K562 (cell line): ENCODE results near the gene MACROD2.

Experiments used
- ARNT ChIP-seq, 2 experiments: fragments of 450-650 bp; IDR thresholded peaks; 2 replicates each; pipeline ENCODE4 v1.6.1; 2016; ENCODE audit warnings: mild to moderate bottlenecking in 1 of 2
- ATF7 ChIP-seq: fragments of 450-650 bp; IDR thresholded peaks from 2 replicates; pipeline ENCODE4 v1.7.1; 2014; ENCODE audit warnings: mild to moderate bottlenecking, moderate library complexity
- BHLHE40 ChIP-seq: IDR thresholded peaks from 2 replicates; pipeline ENCODE4 v1.6.1; 2011; ENCODE audit warnings: low read length, improper control_type of control experiment
- CTCF ChIP-seq, 3 experiments: IDR thresholded peaks in 2 of 3; conservative IDR thresholded peaks in 1 of 3; 2 replicates each; pipeline ENCODE4 v1.5.1; 2011 to 2012; ENCODE audit warnings: low read length in 3 of 3, mild to moderate bottlenecking in 3 of 3, control low read depth in 2 of 3, improper control_type of control experiment in 1 of 3, inconsistent platforms in 1 of 3, low read depth in 1 of 3, mixed read lengths in 1 of 3, moderate library complexity in 1 of 3; ENCODE audit not compliant: insufficient read depth in 2 of 3
- GABPB1 ChIP-seq: sonication (generic); formaldehyde crosslinking; IDR thresholded peaks from 2 replicates; pipeline ENCODE4 v1.8.0; 2022; ENCODE audit warnings: mild to moderate bottlenecking, missing genetic modification reagents
- KLF6 ChIP-seq: fragments of 250-450 bp; sonication (Bioruptor Pico); IDR thresholded peaks from 2 replicates; pipeline ENCODE4 v1.4.0; 2020; ENCODE audit warnings: mild to moderate bottlenecking, moderate library complexity, borderline replicate concordance
- RAD21 ChIP-seq, 2 experiments: fragments of 250-450 bp in 1 of 2; fragments of 450-650 bp in 1 of 2; sonication (Bioruptor Pico) in 1 of 2; formaldehyde crosslinking in 1 of 2; IDR thresholded peaks in 1 of 2; conservative IDR thresholded peaks in 1 of 2; 2 replicates each; pipeline versions ENCODE4 v1.4.0 to v1.8.0; 2020 to 2022; ENCODE audit warnings: mild to moderate bottlenecking in 2 of 2, moderate library complexity in 1 of 2
- SMC3 ChIP-seq: conservative IDR thresholded peaks from 2 replicates; pipeline ENCODE4 v1.6.1; 2011; ENCODE audit warnings: low read depth, low read length, improper control_type of control experiment; ENCODE audit not compliant: insufficient read depth
- SPI1 ChIP-seq: IDR thresholded peaks from 2 replicates; pipeline ENCODE4 v1.6.1; 2011; ENCODE audit warnings: low read depth, low read length, control low read depth, borderline replicate concordance
- TBP ChIP-seq: optimal IDR thresholded peaks from 2 replicates; pipeline ENCODE3; 2011; ENCODE audit warnings: low read depth, low read length, improper control_type of control experiment
- ZBED1 ChIP-seq: IDR thresholded peaks from 2 replicates; pipeline ENCODE4 v1.6.1; 2014
- TF ChIP-seq, protein P1 (sequence below): IDR thresholded peaks from 3 replicates; pipeline ENCODE4 v1.6.1; 2011; ENCODE audit warnings: borderline replicate concordance, mild to moderate bottlenecking; ENCODE audit not compliant: insufficient read length, insufficient read depth

DNA sequence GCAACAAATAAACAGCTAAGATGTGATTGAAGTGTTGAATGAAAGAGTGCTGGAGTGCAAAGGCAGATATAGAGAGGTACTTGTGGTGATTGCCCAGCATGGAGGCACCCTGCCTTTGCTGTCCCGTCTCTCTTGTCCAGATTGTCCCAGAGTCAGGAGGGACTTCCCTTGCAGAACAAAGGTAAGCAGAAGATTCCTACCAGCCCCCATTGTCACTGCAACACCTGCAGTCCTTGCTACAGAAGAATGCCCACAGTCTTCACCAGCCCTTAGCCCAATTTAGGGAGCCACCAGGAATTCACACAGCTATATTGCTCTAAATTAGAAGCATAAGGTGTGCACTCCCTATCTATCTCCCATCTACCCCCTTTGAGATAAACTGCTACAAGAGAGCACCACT is 2086.1 kb downstream of the MACROD2 start:
- no peak for TF ChIP-seq GABPB1
- TF ChIP-seq, protein P1, sequence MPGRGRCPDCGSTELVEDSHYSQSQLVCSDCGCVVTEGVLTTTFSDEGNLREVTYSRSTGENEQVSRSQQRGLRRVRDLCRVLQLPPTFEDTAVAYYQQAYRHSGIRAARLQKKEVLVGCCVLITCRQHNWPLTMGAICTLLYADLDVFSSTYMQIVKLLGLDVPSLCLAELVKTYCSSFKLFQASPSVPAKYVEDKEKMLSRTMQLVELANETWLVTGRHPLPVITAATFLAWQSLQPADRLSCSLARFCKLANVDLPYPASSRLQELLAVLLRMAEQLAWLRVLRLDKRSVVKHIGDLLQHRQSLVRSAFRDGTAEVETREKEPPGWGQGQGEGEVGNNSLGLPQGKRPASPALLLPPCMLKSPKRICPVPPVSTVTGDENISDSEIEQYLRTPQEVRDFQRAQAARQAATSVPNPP: no peak
- no peak for TF ChIP-seq BHLHE40
- TF ChIP-seq KLF6 (CRISPR knock-in tag): no peak
- no peak for TF ChIP-seq CTCF (IDR thresholded peaks at IDR 0.05 in 2 of 3, conservative IDR thresholded peaks at IDR 0.05 in 1 of 3; ENCODE audit: insufficient read depth in 2 of 3, low read depth in 1 of 3, low read length in 3 of 3)
- TF ChIP-seq SMC3: no peak
- TF ChIP-seq RAD21 (CRISPR knock-in tag; conservative IDR thresholded peaks at IDR 0.05 in 1 of 2, IDR thresholded peaks at IDR 0.05 in 1 of 2): no peak
- no peak for TF ChIP-seq ZBED1
- TF ChIP-seq SPI1: no peak
- no peak for TF ChIP-seq TBP
- TF ChIP-seq ATF7: no peak
- no peak for TF ChIP-seq ARNT (IDR thresholded peaks at IDR 0.05)
